Endothelial cell of umbilical vein (primary cell): ENCODE measurements around the gene PRKAG2. TPM values are rescaled to one million over a fixed set of nuclear protein-coding genes. Genes with fewer than 3 reads are reported as not detected.

ENCODE experiments used
- BruUV-seq: library from RNA; stranded (reverse); fragments of 400-500 nt; replicated peaks from 2 replicates; lab custom pipeline; 2021; lab: Mats Ljungman, UMichigan
- CTCF ChIA-PET: fragments of 300-600, 350-600 bp; sonication (Branson Sonifier 250); formaldehyde crosslinking; loops from one replicate; lab custom pipeline; 2021; ENCODE audit warnings: antibody characterized with exemption, inconsistent platforms; lab: Charles Lee
- POLR2A ChIA-PET: fragments of 300-600, 350-600 bp; sonication (Branson Sonifier 250); formaldehyde crosslinking; loops from one replicate; lab custom pipeline; 2021; ENCODE audit warnings: antibody characterized with exemption, inconsistent platforms; lab: Charles Lee
- DNase-seq: peaks from one replicate; pipeline ENCODE4 v3.0.0-alpha.2; 2011; ENCODE audit warnings: low read depth, low spot score
- FAIRE-seq: peaks from 2 replicates; lab custom pipeline; 2011; peaks lifted over from hg19 to GRCh38; lab: Jason Lieb, UNC
- H2AFZ ChIP-seq: 2 replicates; pipeline ENCODE4 v1.6.0; 2012; ENCODE audit warnings: low read depth, low read length, control low read depth, inconsistent platforms
- H3K27ac ChIP-seq: 2 replicates; pipeline ENCODE4 v1.5.1; 2011; ENCODE audit warnings: low read depth, mild to moderate bottlenecking, control low read depth, low read length, moderate library complexity; ENCODE audit not compliant: insufficient read depth
- H3K27me3 ChIP-seq, 2 experiments: 2 replicates each; pipeline versions ENCODE4 v1.6.0 to v1.6.1; 2011; ENCODE audit warnings: low read length in 2 of 2, mixed read lengths in 1 of 2; ENCODE audit not compliant: control insufficient read depth in 2 of 2, insufficient read depth in 2 of 2
- H3K36me3 ChIP-seq, 2 experiments: 2 replicates in 1 of 2; 3 replicates in 1 of 2; pipeline ENCODE4 v1.5.1; 2011; ENCODE audit warnings: low read length in 2 of 2, mild to moderate bottlenecking in 1 of 2, moderate library complexity in 1 of 2; ENCODE audit not compliant: control insufficient read depth in 2 of 2, insufficient read depth in 2 of 2; ENCODE audit errors: extremely low read depth in 1 of 2
- H3K4me1 ChIP-seq: 3 replicates; pipeline ENCODE4 v1.5.1; 2011; ENCODE audit warnings: mild to moderate bottlenecking, low read length; ENCODE audit not compliant: control insufficient read depth, insufficient read depth; ENCODE audit errors: extremely low read depth
- H3K4me2 ChIP-seq: 2 replicates; pipeline ENCODE4 v1.6.1; 2011; ENCODE audit warnings: low read length, control low read depth, mixed read lengths; ENCODE audit not compliant: insufficient read depth
- H3K4me3 ChIP-seq, 3 experiments: fragments of 200-600 bp in 1 of 3; sonication (generic), shearing (Covaris generic) in 1 of 3; replicated peaks in 1 of 3; 2 replicates each; pipeline ENCODE4 v1.5.1; 2011 to 2016; ENCODE audit warnings: control low read depth in 3 of 3, low read length in 3 of 3, mild to moderate bottlenecking in 2 of 3, inconsistent platforms in 1 of 3, low read depth in 1 of 3, moderate library complexity in 1 of 3; ENCODE audit not compliant: insufficient read depth in 1 of 3
- H3K79me2 ChIP-seq: 2 replicates; pipeline ENCODE4 v1.6.0; 2012; ENCODE audit warnings: low read length, inconsistent platforms; ENCODE audit not compliant: control insufficient read depth, insufficient read depth
- H3K9ac ChIP-seq: replicated peaks from 2 replicates; pipeline ENCODE3; 2011; ENCODE audit warnings: low read length, control low read depth; ENCODE audit not compliant: insufficient read depth; ENCODE audit errors: extremely low read depth
- H3K9me1 ChIP-seq: replicated peaks from 3 replicates; pipeline ENCODE4 v1.6.0; 2011; ENCODE audit warnings: mild to moderate bottlenecking, low read length; ENCODE audit not compliant: control insufficient read depth, insufficient read depth; ENCODE audit errors: extremely low read depth
- H3K9me3 ChIP-seq: replicated peaks from 2 replicates; pipeline ENCODE4 v1.5.1; 2012; ENCODE audit warnings: low read length, inconsistent platforms; ENCODE audit not compliant: control insufficient read depth, insufficient read depth
- H4K20me1 ChIP-seq: replicated peaks from 2 replicates; pipeline ENCODE3; 2011; ENCODE audit warnings: mild to moderate bottlenecking, low read length; ENCODE audit not compliant: control insufficient read depth, insufficient read depth; ENCODE audit errors: extremely low read depth
- EZH2 ChIP-seq: IDR thresholded peaks from 2 replicates; pipeline ENCODE4 v1.6.1; 2012; ENCODE audit warnings: borderline replicate concordance, low read depth, mild to moderate bottlenecking, moderate library complexity, low read length, inconsistent platforms; ENCODE audit not compliant: severe bottlenecking
- FOS ChIP-seq: IDR thresholded peaks from 2 replicates; pipeline ENCODE4 v1.6.1; 2011; ENCODE audit warnings: mild to moderate bottlenecking, low read length, moderate library complexity, borderline replicate concordance; ENCODE audit not compliant: insufficient read depth
- GATA2 ChIP-seq: IDR thresholded peaks from 2 replicates; pipeline ENCODE4 v1.7.0; 2011; ENCODE audit warnings: low read depth, mild to moderate bottlenecking, moderate library complexity, mixed read lengths, low read length; ENCODE audit not compliant: insufficient read length, insufficient read depth
- JUN ChIP-seq: IDR thresholded peaks from 2 replicates; pipeline ENCODE4 v1.6.1; 2011; ENCODE audit warnings: borderline replicate concordance, low read depth; ENCODE audit not compliant: insufficient read length, insufficient read depth
- MYC ChIP-seq: IDR thresholded peaks from one replicate; pipeline ENCODE4 v1.6.1; 2011; ENCODE audit warnings: mild to moderate bottlenecking, low read depth, low read length
- POLR2A ChIP-seq: IDR thresholded peaks from 2 replicates; pipeline ENCODE4 v1.6.1; 2012; ENCODE audit warnings: low read depth, mild to moderate bottlenecking, control low read depth, low read length
- POLR2AphosphoS5 ChIP-seq: IDR thresholded peaks from 2 replicates; pipeline ENCODE4 v1.6.1; 2012; ENCODE audit warnings: low read depth, mild to moderate bottlenecking, control low read depth, low read length, moderate library complexity; ENCODE audit not compliant: insufficient read depth
- dilution Hi-C: fragments of 300-500 bp; cut with MboI; formaldehyde crosslinking; loops from one replicate; pipeline ENCODE4 v1.15.0; 2019; ENCODE audit warnings: low sequenced_read_pairs; ENCODE audit not compliant: extremely low pct_ligation_motif_present
- intact Hi-C: fragments of 100-400 bp; cut with micrococcal nuclease; formaldehyde crosslinking; loops from one replicate; pipeline ENCODE4 v1.10.0; 2022
- polyA plus RNA-seq, 4 experiments: library from polyadenylated mRNA; depleted of rRNA in 3 of 4; stranded (reverse) in 3 of 4; unstranded in 1 of 4; fragments of >200 nt; gene quantifications; 2 replicates each; pipeline versions ENCODE4 v1.2.1 to v1.2.3, GENCODE V29; 2011 to 2012; ENCODE audit warnings: missing spikeins in 1 of 4
- total RNA-seq: library from RNA; stranded (reverse); gene quantifications from 2 replicates; pipeline ENCODE4 v1.2.3, GENCODE V29; 2021
- TF ChIP-seq, protein P1 (sequence below): IDR thresholded peaks from 2 replicates; pipeline ENCODE4 v1.6.1; 2011; ENCODE audit not compliant: insufficient read depth, insufficient read length
- TF ChIP-seq, protein P2 (sequence below), 2 donors: IDR thresholded peaks; 1 replicate in 1 of 2; 2 replicates in 1 of 2; pipeline ENCODE4 v1.5.1; 2011; ENCODE audit warnings: low read length in 2 of 2, mild to moderate bottlenecking in 2 of 2, moderate library complexity in 2 of 2, control low read depth in 1 of 2, inconsistent platforms in 1 of 2, low read depth in 1 of 2; ENCODE audit not compliant: insufficient read depth in 1 of 2; ENCODE audit errors: extremely low read depth in 1 of 2

The PRKAG2 gene
- total and polyA plus RNA-seq, 2 donors (not counting 3 experiments of a cell fraction or from before 2014, with no cell fraction given), result 19.3 to 51.5 TPM

DNA sequence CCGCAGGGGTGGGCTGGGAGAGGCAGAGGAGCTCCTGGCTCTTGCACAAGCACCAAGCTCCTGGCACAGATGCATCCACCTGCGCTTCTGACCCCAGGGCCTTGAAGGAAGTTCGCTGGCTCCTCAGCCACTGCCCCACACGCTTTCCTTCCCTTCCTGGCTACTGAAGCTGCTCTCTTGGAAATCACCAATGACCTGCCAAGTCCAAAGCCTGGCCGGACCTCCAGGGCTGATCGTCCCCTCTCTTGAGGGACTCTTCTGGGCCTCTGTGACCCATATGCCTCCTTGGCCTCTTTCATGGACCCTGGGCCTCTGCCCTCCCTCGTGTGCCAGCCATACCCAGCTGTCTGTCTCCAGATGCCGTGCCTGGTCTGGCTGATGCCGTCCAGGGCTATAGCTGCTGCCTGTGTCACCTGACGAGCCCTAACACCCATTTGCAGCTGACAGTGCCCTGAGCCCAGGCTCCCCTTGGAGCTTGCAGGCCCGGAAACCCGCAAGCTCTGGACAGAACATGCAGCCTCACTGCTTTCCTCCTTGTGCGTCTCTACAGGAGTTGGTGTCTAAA, 113.4 kb downstream of the PRKAG2 start:
- dilution Hi-C loops, result no loop called here
- no peak for DNase-seq
- no peaks in the 10 kb centered on the region for H3K79me2 ChIP-seq
- no peak overlapping the region for H3K4me3 ChIP-seq
- H3K36me3 ChIP-seq, result no peaks in the 10 kb centered on the region
- ChIA-PET CTCF (interaction anchor here (1.2 to 1.5 kb wide), 2 partner anchors 19 to 196 kb away, joined by 3 to 6 read pairs; no protein-coding TSS in a partner anchor), POLR2A (no interaction called here)
- H3K9me1 ChIP-seq, result no peaks in the 10 kb centered on the region
- no peak overlapping the region for H3K4me2 ChIP-seq
- H4K20me1 ChIP-seq, result no peaks in the 10 kb centered on the region
- no peaks in the 10 kb centered on the region for H3K4me1 ChIP-seq
- H3K9me3 ChIP-seq, result no peaks in the 10 kb centered on the region
- no TSS peak for BruUV-seq
- TF ChIP-seq MYC, result no peak
- no peak for TF ChIP-seq POLR2A
- no peak for TF ChIP-seq JUN
- TF ChIP-seq FOS, result no peak
- TF ChIP-seq POLR2AphosphoS5, result no peak
- TF ChIP-seq EZH2, result no peak
- TF ChIP-seq, protein P1, sequence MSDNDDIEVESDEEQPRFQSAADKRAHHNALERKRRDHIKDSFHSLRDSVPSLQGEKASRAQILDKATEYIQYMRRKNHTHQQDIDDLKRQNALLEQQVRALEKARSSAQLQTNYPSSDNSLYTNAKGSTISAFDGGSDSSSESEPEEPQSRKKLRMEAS, result no peak
- TF ChIP-seq, protein P2, sequence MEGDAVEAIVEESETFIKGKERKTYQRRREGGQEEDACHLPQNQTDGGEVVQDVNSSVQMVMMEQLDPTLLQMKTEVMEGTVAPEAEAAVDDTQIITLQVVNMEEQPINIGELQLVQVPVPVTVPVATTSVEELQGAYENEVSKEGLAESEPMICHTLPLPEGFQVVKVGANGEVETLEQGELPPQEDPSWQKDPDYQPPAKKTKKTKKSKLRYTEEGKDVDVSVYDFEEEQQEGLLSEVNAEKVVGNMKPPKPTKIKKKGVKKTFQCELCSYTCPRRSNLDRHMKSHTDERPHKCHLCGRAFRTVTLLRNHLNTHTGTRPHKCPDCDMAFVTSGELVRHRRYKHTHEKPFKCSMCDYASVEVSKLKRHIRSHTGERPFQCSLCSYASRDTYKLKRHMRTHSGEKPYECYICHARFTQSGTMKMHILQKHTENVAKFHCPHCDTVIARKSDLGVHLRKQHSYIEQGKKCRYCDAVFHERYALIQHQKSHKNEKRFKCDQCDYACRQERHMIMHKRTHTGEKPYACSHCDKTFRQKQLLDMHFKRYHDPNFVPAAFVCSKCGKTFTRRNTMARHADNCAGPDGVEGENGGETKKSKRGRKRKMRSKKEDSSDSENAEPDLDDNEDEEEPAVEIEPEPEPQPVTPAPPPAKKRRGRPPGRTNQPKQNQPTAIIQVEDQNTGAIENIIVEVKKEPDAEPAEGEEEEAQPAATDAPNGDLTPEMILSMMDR (IDR thresholded peaks at IDR 0.05; ENCODE audit: extremely low read depth in 1 of 2, insufficient read depth in 1 of 2, low read depth in 1 of 2, low read length in 2 of 2), result no peak
- no peak for TF ChIP-seq GATA2
- H3K9ac ChIP-seq, result no peak overlapping the region
- no peak overlapping the region for H3K27ac ChIP-seq
- intact Hi-C loops, result no loop called here
- peaks cover 0 to 4% of the 10 kb centered on the region in 2 experiments for H3K27me3 ChIP-seq
- no peak overlapping the region for H2AFZ ChIP-seq
- no peak for FAIRE-seq
